Bronchial epithelial cell (primary cell): Measurements from ENCODE around the gene UBE2J2. TPM values are rescaled to one million over a fixed set of nuclear protein-coding genes. Genes with fewer than 3 reads are reported as not detected.
"Not testable (repeated sequence)": the region's sequence is repeated elsewhere in the genome, so short reads cannot be mapped to it uniquely, and the experiment has no call there.

Experiments used
- DNase-seq: peaks from one replicate; pipeline ENCODE4 v3.0.0-alpha.2; 2010; ENCODE audit warnings: low read depth
- FAIRE-seq: peaks from 2 replicates; lab custom pipeline; 2011; peaks lifted over from hg19 to GRCh38; lab: Jason Lieb, UNC
- H3K27me3 ChIP-seq: 2 replicates; pipeline ENCODE4 v1.5.1; 2011; ENCODE audit warnings: low read length; ENCODE audit not compliant: control insufficient read depth, insufficient read depth
- H3K36me3 ChIP-seq: 2 replicates; pipeline ENCODE4 v1.5.1; 2011; ENCODE audit warnings: low read length; ENCODE audit not compliant: control insufficient read depth, insufficient read depth
- H3K4me3 ChIP-seq: 2 replicates; pipeline ENCODE4 v1.5.1; 2011; ENCODE audit warnings: mild to moderate bottlenecking, low read depth, low read length, control low read depth
- total RNA-seq: library from RNA; depleted of rRNA; stranded (reverse); fragments of >200 nt; gene quantifications from 2 replicates; pipeline ENCODE4 v1.2.1, GENCODE V29; 2014
- TF ChIP-seq, protein P1 (sequence below): IDR thresholded peaks from 2 replicates; pipeline ENCODE4 v1.5.1; 2011; ENCODE audit warnings: mild to moderate bottlenecking, moderate library complexity, low read length, control low read depth, inconsistent platforms; ENCODE audit not compliant: insufficient read depth, severe bottlenecking

Gene UBE2J2
- total RNA-seq, 1 donor from 2014 or later, result 41.3 TPM

DNA sequence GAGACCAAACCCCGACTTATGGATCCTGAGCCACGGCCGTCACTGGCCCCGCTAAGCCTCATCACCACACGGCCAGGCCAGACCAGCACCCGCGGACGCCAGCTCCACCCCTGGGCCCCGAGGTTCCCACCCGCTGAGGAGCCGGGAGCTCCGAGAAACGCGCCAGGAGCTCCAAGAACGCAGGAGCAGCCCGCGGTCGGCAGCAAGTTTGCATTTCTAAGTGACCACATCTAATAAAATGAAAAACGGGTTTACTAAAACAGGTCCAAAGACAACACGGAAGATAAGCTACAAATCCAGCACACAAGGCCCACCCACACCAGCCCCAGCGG, 19.0 kb downstream of the UBE2J2 start:
- H3K27me3 ChIP-seq, result no peaks in the 10 kb centered on the region
- TF ChIP-seq, protein P1, sequence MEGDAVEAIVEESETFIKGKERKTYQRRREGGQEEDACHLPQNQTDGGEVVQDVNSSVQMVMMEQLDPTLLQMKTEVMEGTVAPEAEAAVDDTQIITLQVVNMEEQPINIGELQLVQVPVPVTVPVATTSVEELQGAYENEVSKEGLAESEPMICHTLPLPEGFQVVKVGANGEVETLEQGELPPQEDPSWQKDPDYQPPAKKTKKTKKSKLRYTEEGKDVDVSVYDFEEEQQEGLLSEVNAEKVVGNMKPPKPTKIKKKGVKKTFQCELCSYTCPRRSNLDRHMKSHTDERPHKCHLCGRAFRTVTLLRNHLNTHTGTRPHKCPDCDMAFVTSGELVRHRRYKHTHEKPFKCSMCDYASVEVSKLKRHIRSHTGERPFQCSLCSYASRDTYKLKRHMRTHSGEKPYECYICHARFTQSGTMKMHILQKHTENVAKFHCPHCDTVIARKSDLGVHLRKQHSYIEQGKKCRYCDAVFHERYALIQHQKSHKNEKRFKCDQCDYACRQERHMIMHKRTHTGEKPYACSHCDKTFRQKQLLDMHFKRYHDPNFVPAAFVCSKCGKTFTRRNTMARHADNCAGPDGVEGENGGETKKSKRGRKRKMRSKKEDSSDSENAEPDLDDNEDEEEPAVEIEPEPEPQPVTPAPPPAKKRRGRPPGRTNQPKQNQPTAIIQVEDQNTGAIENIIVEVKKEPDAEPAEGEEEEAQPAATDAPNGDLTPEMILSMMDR, result no peak
- no peak overlapping the region for H3K4me3 ChIP-seq
- H3K36me3 ChIP-seq, result peaks cover 13% of the 10 kb centered on the region
- DNase-seq (no peak), FAIRE-seq (no peak)

DNA sequence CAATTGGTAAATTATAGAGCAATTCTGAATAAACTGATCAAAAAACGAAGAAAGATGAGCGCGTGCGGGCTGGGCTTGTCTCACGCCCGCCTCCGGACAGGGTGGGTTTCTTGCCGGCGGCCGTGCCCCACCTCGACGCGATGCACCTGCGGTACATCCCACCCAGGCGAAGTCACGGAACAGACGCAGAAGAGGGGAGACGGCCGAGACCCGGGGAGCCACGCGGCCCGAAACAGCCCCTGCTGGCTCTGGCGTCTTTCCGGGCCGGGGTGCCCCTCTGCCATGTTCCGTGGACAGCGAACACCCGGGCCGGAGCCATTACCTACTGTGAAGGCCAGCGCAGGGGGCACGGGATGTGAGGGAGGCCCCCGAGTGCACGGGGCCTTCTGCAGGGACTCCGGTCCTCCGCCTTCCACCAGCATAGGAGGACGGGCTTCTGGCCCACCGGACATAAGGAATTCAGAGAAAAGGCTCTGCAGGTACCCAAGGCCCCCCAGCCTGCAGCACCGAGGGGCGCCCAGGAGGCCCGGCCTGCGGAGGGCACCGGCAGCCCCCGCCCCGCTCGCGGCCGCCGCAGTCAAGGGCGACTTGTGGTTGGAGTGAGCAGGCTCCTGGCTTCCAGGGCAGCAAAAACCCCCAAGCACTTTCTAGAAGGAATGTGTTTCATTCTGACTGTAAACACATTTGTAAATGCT, 19.5 kb downstream of the UBE2J2 start:
- Histone ChIP-seq H3K4me3 (no peak overlapping the region), H3K36me3 (peaks cover 10% of the 10 kb centered on the region), H3K27me3 (no peaks in the 10 kb centered on the region)
- DNase-seq, result no peak
- FAIRE-seq, result no peak
- TF ChIP-seq, protein P1, result no peak

DNA sequence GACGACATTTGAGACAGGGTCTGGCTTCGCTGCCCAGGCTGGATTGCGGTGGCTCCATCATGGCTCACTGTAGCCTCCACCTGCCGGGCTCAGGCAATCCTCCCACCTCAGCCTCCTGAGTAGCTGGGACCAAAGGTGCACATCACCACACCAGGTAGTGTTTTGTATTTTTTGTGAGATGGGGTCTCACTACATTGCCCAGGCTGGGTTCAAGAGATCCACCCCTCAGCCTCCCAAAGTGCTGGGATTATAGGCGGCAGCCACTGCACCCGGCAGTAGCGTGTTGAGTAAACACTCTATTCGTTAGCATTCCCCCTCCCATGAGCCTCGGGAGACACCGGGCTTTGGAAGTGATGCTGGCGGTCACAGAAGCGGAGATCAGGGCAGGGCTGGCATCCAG, 20.3 kb downstream of the UBE2J2 start:
- DNase-seq (no peak), FAIRE-seq (no peak)
- H3K4me3 ChIP-seq, result no peak overlapping the region
- peaks cover 9% of the 10 kb centered on the region for H3K36me3 ChIP-seq
- TF ChIP-seq, protein P1, result no peak
- H3K27me3 ChIP-seq, result no peaks in the 10 kb centered on the region

DNA sequence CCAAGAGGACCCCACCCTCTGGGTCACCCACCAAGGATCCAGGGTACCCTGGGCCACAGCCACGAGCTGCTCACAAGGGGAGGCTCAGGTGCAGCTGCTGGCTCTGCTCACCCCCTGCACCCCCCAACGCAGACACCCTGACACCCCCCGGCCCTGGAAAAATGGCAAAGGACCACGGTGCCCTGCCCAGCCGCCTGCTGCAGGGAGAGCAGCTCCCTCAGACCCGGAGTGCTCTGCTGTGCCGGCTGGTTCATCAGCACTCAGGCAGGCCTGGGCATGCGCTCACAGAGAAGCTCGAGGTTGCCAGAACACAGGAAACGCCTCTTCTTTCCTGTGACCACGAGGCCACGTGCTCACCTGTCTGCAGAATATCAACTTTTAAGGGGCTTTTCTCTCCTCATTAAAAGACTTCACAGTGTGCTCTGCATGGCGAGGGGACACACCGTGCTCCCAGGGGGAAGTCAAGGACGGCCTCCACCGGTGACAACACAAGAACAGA, 22.8 kb downstream of the UBE2J2 start:
- TF ChIP-seq, protein P1, result no peak
- Histone ChIP-seq H3K4me3 (no peak overlapping the region), H3K36me3 (peaks cover 8% of the 10 kb centered on the region), H3K27me3 (no peaks in the 10 kb centered on the region)
- FAIRE-seq, result peak; percentile 66
- DNase-seq, result peak; percentile 87

DNA sequence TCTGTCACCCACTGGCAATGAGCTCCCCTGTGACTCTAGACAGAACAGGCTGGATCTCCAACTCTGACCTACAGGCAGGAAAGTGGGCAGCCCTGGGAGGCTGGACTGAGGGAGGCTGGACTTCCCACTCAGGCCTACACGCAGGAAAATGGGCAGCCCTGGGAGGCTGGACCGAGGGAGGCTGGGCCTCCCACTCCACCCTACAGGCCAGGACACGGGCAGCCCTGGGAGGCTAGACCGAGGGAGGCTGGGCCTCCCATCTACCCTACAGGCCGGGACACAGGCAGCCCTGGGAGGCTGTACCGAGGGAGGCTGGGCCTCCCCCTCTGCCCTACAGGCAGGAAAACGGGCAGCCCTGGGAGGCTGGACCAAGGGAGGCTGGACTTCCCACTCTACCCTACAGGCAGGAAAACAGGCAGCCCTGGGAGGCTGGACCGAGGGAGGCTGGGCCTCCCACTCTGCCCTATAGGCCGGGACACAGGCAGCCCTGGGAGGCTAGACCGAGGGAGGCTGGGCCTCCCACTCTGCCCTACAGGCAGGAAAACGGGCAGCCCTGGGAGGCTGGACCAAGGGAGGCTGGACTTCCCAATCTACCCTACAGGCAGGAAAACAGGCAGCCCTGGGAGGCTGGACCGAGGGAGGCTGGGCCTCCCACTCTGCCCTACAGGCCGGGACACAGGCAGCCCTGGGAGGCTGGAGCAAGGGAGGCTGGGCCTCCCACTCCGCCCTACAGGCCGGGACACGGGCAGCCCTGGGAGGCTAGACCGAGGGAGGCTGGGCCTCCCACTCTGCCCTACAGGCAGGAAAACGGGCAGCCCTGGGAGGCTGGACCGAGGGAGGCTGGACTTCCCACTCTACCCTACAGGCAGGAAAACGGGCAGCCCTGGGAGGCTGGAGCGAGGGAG, 25.4 kb downstream of the UBE2J2 start:
- not testable (repeated sequence) for FAIRE-seq, H3K36me3 ChIP-seq, DNase-seq, H3K4me3 ChIP-seq, H3K27me3 ChIP-seq

DNA sequence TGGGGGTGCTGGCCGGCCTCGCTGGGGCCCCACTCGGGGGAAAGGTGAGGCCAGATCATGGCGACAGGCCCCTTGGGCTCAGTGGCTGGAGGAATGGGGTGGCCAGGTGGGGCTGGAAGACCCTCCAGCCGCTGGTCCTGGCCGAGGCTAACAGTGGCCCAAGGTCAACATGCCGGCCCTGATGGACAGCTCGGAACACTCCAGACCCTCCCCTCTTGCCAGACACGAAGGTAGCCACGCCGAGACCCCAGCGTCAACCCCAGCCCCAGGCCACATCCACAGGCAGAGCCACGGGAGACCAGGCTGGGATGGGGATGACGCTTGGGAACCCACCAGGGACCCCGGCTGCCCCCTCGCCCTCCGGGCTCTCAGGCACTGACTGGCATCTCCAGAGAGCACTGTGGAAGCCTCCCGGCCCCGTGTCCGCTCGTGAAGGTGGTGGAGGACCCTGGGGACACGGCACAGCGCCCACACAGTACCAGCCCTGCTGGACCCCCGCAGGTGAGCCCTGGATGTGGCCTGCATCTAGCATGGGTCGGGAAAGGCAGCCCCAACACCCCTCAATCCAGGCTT, 26.2 kb downstream of the UBE2J2 start:
- H3K4me3 ChIP-seq, result no peak overlapping the region
- TF ChIP-seq, protein P1, result no peak
- H3K27me3 ChIP-seq, result no peaks in the 10 kb centered on the region
- no peaks in the 10 kb centered on the region for H3K36me3 ChIP-seq
- no peak for DNase-seq
- no peak for FAIRE-seq
